ENCODE data around the gene ANO10.
"Not testable (repeated sequence)": the region's sequence is repeated elsewhere in the genome, so short reads cannot be mapped to it uniquely, and the experiment has no call there.

DNA sequence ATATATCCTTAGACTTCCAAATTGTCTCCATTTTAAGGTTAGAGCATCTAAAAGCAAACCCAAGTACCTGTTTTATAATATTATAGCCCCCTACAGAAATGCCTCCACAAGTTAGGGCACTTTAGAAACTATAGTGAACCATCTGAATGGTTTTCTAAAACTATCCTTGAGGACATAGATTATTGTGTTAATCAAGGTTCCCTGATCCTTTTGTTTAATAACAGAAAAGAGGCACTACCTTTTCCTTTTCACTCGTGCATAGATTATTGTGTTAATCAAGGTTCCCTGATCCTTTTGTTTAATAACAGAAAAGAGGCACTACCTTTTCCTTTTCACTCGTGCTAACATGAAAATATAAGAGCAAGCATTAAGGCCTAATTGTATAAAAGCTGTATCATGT is 143.0 kb downstream of the ANO10 start:
- not testable (repeated sequence) for TF ChIP-seq CTCF (IDR thresholded peaks at IDR 0.05; ENCODE audit: borderline replicate concordance, extremely low read depth, low read length, poor library complexity, severe bottlenecking); EZH2 (IDR thresholded peaks at IDR 0.05; ENCODE audit: borderline replicate concordance, low read depth, low read length, severe bottlenecking)

All from DND-41 (cell line).